ENCODE results near the gene JAML. TPM values are rescaled to one million over a fixed set of nuclear protein-coding genes. Genes with fewer than 3 reads are reported as not detected.

Gene JAML
- total RNA-seq, 1 donor from 2014 or later, result 0.19 TPM

DNA sequence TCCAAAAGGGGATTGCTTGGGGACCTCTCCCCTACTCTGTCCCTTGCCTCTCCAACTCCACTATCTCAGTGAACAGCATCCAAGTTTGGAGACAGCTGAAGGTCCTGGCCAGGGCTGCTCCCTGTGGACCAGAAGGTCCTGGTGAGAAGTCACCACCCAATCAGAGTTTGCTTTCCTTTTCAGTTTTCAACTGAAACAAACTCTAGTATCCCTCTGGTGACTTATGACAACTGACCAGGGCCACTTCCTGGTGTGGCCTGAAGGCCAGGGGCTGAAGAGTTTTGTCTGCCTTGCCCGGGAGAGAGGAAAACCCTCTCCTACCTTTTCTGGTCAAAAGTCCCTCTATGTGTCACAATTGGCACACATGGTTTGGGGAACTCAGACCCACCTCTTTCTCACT lies 5.1 kb downstream of the JAML start:
- Mint-ChIP-seq H3K27me3 (peaks cover 50% of the 10 kb centered on the region), H3K27ac (no peak overlapping the region), H3K9me3 (no peaks in the 10 kb centered on the region), H3K4me3 (no peak overlapping the region), H3K36me3 (no peaks in the 10 kb centered on the region), H3K4me1 (ENCODE audit: unreplicated experiment) (no peaks in the 10 kb centered on the region)
- no peak for DNase-seq (ENCODE audit: extremely low spot score, unreplicated experiment)
- TF ChIP-seq, protein P1, sequence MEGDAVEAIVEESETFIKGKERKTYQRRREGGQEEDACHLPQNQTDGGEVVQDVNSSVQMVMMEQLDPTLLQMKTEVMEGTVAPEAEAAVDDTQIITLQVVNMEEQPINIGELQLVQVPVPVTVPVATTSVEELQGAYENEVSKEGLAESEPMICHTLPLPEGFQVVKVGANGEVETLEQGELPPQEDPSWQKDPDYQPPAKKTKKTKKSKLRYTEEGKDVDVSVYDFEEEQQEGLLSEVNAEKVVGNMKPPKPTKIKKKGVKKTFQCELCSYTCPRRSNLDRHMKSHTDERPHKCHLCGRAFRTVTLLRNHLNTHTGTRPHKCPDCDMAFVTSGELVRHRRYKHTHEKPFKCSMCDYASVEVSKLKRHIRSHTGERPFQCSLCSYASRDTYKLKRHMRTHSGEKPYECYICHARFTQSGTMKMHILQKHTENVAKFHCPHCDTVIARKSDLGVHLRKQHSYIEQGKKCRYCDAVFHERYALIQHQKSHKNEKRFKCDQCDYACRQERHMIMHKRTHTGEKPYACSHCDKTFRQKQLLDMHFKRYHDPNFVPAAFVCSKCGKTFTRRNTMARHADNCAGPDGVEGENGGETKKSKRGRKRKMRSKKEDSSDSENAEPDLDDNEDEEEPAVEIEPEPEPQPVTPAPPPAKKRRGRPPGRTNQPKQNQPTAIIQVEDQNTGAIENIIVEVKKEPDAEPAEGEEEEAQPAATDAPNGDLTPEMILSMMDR (conservative IDR thresholded peaks at IDR 0.05), result no peak

DNA sequence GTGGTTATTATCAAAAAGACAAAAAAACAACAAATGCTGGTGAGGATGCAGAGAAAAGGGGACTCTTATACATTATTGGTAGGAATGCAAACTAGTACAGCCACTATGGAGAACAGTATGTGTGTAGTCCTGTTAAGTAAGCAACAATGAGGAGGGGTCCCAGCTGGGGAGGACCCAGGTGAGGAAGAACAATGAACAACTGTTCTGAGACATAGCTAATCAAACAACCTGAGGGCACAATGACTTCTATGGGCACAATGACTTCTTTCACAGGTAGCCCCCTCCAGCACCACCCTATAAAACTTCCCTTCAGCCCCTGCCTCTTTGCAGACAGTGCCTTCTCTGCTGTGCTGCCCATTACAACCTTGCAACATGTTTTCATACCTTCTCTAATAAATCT lies 5.6 kb downstream of the JAML start:
- Mint-ChIP-seq H3K36me3 (no peaks in the 10 kb centered on the region), H3K9me3 (no peaks in the 10 kb centered on the region), H3K27ac (no peak overlapping the region), H3K27me3 (peaks cover 48% of the 10 kb centered on the region), H3K4me3 (no peak overlapping the region), H3K4me1 (ENCODE audit: unreplicated experiment) (no peaks in the 10 kb centered on the region)
- TF ChIP-seq, protein P1 (conservative IDR thresholded peaks at IDR 0.05), result no peak
- no peak for DNase-seq (ENCODE audit: extremely low spot score, unreplicated experiment)

DNA sequence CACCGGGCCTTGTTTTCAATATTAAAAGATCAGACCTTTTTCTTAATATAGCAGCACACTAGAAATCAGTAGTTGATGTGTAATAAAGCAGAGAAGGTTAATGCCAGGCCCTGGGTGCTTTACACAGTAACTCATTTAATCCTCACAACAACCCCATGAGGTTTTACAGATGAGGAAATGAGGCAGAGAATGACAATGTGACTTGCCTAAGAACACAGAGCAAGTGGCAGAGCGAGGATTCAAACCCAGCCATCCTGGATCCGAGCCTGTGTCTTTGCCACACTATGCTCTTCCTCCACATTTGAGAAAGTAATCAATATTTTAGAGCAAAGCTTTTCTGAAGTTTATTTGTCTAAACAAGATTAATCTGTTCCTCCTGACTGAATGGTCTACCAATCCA lies 7.2 kb downstream of the JAML start:
- Mint-ChIP-seq H3K36me3 (no peaks in the 10 kb centered on the region), H3K9me3 (no peaks in the 10 kb centered on the region), H3K27ac (no peak overlapping the region), H3K27me3 (peaks cover 54% of the 10 kb centered on the region), H3K4me3 (no peak overlapping the region), H3K4me1 (ENCODE audit: unreplicated experiment) (peaks cover 5% of the 10 kb centered on the region)
- TF ChIP-seq, protein P1 (conservative IDR thresholded peaks at IDR 0.05), result no peak
- no peak for DNase-seq (ENCODE audit: extremely low spot score, unreplicated experiment)

DNA sequence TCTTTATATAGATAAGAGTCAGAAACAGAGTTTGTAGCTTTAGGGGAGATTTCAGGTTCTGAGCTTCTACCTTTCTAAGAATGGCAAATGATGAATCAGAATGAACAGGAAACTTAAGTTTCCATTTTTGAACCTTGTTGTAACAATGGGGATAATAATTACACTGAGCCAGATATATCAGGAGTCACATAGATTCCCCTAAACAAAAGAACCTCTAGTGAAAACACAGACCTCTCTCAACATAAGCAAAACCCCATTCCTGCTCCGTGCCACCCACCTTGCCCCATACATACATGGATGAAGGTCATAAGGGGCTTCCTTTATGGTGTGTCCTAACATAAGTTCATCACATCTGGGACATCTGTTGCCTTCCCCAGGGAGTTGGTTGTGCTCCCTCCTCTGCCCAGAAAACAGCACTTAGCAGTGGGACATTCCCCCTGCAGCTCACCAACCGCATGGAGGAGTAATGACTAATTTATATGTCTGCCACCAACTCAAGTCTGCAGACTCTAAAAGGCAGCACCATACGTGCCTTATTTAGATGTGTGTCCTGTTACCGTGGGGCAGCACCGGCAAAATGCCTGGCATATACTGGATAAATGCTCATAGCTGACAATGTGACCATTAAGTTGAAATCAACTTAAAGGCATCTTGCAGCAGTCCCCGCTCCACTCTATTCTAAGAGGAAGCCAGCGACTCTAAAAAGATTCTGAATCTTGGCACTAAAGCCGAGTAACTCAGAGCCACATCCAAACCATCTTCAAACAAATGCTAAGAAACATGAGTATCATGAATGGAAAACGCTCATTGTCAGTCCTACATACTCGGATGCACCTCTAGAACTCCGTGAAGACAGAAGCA lies 8.0 kb downstream of the JAML start:
- H3K27ac Mint-ChIP-seq, result no peak overlapping the region
- DNase-seq (ENCODE audit: extremely low spot score, unreplicated experiment), result no peak
- peaks cover 55% of the 10 kb centered on the region for H3K27me3 Mint-ChIP-seq
- no peaks in the 10 kb centered on the region for H3K36me3 Mint-ChIP-seq
- H3K9me3 Mint-ChIP-seq, result no peaks in the 10 kb centered on the region
- no peak overlapping the region for H3K4me3 Mint-ChIP-seq
- H3K4me1 Mint-ChIP-seq (ENCODE audit: unreplicated experiment), result peaks cover 5% of the 10 kb centered on the region
- TF ChIP-seq, protein P1 (conservative IDR thresholded peaks at IDR 0.05), result no peak

DNA sequence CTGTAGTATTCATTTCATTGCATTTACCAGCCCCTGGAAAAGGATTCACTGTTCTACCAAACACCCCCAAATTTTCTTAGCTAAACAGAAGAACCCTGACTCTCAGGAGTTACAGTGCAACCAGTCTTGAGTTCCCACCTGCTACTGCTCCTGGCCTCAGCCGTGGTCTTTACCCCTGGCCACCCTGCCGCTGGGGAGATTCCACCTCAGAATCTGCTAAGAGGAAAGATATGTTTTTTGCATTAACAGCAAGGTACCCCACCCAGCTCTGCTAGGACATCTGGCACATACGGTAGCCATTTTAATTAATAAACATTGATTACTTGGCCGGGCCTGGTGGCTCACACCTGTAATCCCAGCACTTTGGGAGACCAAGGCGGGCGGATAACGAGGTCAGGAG lies 9.0 kb downstream of the JAML start:
- Mint-ChIP-seq H3K27me3 (peaks cover 57% of the 10 kb centered on the region), H3K36me3 (no peaks in the 10 kb centered on the region), H3K4me1 (ENCODE audit: unreplicated experiment) (peaks cover 5% of the 10 kb centered on the region), H3K4me3 (no peak overlapping the region), H3K27ac (no peak overlapping the region), H3K9me3 (no peaks in the 10 kb centered on the region)
- DNase-seq (ENCODE audit: extremely low spot score, unreplicated experiment), result no peak
- TF ChIP-seq, protein P1 (conservative IDR thresholded peaks at IDR 0.05), result no peak
